GM18868 (cell line): Measurements from ENCODE around the gene TUBGCP6.
"Not testable (repeated sequence)": the region's sequence is repeated elsewhere in the genome, so short reads cannot be mapped to it uniquely, and the experiment has no call there.

Experiments used
- ATAC-seq: cut with Tn5 transposase; IDR thresholded peaks from one replicate; pipeline ENCODE4 v1.9.1; 2021; ENCODE audit warnings: mild to moderate bottlenecking, moderate library complexity; ENCODE audit not compliant: unreplicated experiment

Gene TUBGCP6

GRCh38 chr22:50171965-50172421, 72.8 kb downstream of the TUBGCP6 start:
- no peak for ATAC-seq

- no peak for ATAC-seq
These were observed 73.4 kb downstream of the TUBGCP6 start for GRCh38 chr22:50171319-50171964.

GRCh38 chr22:50170453-50171318, 74.1 kb downstream of the TUBGCP6 start, which contains the start of gene PANX2:
TSS of gene PANX2 (plus strand) at chr22:50170731. CDS start at chr22:50170731, 0 bp downstream.
- ATAC-seq: no peak

GRCh38 chr22:50169774-50170341, 75.0 kb downstream of the TUBGCP6 start:
- ATAC-seq: no peak

DNA sequence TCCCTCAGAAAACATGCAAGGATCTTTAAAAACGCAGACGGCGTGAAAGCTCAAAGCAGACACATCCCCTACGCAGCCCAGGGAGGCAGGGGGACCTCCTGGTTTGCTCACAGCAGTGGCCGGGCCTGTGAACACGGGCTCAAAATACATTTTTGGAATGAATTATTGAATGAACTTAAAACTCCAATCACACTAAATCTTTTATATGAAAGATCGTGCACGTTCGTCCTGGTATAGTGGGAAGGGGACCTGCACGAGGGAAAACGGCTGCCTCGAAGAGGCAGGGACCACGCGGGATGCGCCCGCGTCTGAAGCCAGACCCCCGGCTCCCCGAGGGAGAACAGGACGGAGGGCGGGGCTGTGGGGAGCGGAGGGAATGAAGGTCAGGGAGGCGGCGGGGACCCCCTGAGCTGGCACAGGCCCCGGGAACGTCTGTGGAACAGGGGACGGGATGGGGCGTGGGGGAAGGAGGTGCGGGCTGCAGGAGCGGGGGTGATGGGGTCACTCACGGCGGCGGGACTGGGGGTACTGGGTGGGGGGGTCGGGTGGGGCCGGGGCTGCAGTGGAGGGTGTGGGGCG, 75.6 kb downstream of the TUBGCP6 start:
- no peak for ATAC-seq

GRCh38 chr22:50168490-50169180, 76.2 kb downstream of the TUBGCP6 start:
- not testable (repeated sequence) for ATAC-seq

DNA sequence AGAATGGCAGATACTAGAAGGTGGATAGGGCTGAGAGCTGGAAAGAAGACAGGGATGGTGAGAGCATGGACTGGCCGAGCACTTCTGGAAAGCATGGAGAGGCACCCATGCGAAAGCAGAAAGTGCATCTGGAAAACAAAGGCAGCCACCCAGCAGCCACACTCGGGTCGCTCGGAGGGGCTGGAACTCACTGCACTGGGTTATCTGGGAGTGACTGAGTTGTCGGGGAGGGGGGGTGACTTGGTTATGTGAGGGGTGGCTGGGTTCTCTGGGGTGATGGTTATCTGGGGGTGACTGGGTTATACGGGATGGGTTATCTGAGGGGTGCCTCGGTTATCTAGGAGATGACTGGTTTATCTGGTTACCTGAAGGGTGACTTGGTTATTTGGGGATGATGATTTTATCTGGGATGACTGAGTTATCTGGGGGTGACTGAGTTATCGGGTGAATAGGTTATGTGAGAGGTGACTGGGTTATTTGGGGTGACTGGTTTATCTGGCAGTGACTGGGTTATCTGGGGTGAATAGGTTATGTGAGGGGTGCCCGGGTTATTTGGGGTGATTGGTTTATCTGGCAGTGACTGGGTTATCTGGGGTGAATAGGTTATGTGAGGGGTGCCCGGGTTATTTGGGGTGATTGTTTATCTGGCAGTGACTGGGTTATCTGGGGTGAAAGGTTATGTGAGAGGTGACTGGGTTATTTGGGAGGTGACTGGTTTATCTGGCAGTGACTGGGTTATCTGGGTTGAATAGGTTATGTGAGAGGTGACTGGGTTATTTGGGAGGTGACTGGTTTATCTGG, 76.9 kb downstream of the TUBGCP6 start:
- no peak for ATAC-seq
